Dermis blood vessel endothelial cell (primary cell): ENCODE measurements around the gene GLRX5. TPM values are rescaled to one million over a fixed set of nuclear protein-coding genes. Genes with fewer than 3 reads are reported as not detected.
A peak's percentile ranks its signal among the peaks of the same experiment; 100 is the strongest.

Source experiments
- DNase-seq: peaks from one replicate; pipeline ENCODE4 v3.0.0; 2010
- total RNA-seq: library from RNA; depleted of rRNA; stranded (reverse); fragments of >200 nt; gene quantifications from 2 replicates; pipeline ENCODE4 v1.2.3, GENCODE V29; 2014

The GLRX5 gene
- 50.2 and 56.9 TPM in 2 replicates for total RNA-seq

DNA sequence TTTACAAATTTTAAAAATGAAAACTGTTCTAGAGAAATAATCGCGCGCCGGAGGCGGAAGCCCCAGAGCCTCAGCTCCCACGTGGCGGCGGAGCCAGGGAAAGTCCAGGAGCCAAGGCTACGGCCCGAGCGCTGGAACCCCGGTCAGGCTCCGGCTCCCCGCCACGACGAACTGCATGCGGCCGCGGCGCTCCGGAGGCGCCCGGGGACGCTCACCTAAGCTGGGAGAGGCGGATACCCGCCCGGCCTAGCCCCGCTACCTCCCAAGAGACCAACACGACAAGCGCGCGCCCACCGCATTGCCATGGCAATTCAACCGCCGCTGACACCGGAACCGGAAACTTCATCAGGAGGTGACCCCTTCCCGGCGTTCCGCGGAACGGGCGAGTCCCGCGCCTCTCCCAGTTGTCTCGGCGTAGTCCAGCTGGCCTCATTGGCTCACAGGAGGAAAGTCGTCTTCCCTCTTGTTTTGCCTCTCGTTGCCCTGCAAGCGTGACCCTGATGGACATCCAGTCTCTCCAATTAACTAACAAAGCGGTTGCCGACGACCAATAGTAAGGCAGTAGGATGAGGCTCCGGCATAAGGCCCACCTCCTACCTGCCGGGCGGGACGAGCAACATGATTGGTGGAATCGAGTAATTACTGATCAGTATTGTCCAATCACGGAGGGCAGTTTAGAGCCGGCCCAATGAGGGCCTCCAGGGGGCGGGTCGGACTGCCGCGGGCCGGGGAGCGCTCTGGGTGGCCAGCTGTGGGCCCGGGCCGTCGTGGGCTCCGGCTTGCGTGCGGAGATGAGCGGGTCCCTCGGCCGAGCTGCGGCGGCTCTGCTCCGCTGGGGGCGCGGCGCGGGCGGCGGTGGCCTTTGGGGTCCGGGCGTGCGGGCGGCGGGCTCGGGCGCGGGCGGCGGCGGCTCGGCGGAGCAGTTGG lies at the start of gene GLRX5:
GLRX5 (plus strand) TSS at position 752 of the 927 bp plus-strand sequence; CDS start at position 792, 40 bp downstream.
- peak; percentile 100 for DNase-seq

- DNase-seq = no peak
Measured at GRCh38 chr14:95485222-95485819, 49.5 kb upstream of the GLRX5 start.

DNA sequence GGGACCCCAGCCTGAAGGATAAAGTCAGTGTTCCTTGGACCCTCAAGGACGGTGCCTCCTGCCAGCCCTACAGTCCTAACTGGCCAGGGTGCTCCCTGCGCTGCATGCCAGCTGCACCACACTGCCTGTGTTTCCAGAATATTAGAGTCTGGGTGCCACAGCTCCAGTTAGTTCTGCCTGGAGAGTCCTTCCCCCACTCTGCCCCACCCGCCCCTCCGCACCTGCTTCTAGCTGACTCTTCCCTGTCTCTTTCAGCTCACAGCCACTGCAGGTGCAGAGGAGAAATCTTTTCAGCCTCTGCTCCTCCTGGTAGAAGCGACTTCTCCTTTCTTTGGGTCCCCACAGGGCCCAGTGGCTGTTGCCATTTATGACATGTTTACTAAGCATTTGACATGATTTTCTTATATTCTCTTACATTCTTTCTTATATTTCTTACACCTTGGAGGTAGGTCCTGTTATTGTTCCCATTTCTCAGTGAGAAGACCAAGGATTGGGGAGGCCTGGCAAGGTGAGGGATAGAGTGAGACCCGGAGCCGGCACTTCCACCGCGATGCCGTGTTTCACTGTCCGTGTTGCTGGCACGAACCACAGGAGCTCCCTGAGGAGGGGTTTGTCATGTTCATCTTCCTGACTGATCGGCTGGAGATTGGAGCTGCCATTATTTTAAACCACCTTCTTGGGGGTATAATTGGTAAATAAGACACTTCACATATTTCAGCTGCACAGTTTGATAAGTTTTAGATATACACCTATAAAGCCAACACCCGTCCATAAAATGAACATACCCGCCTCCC lies 47.8 kb upstream of the GLRX5 start:
- no peak for DNase-seq

DNA sequence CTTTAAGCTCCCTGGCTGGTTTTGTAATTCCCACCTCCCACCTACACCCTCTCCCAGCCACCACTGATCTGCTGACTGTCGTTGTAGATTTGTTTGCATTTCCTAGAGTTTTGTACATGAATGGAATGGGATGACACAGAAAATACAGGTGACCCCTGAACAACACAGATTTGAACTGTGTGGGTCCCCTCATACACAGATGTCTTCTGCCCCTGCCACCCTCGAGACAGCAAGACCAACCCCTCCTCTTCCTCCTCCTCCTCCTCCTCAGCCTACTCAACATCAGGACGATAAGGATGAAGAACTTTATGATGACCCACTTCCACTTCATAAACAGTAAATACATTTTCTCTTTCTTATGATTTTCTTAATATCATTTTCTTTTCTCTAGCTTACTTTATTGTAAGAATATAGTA lies 47.2 kb upstream of the GLRX5 start:
- DNase-seq = no peak

DNA sequence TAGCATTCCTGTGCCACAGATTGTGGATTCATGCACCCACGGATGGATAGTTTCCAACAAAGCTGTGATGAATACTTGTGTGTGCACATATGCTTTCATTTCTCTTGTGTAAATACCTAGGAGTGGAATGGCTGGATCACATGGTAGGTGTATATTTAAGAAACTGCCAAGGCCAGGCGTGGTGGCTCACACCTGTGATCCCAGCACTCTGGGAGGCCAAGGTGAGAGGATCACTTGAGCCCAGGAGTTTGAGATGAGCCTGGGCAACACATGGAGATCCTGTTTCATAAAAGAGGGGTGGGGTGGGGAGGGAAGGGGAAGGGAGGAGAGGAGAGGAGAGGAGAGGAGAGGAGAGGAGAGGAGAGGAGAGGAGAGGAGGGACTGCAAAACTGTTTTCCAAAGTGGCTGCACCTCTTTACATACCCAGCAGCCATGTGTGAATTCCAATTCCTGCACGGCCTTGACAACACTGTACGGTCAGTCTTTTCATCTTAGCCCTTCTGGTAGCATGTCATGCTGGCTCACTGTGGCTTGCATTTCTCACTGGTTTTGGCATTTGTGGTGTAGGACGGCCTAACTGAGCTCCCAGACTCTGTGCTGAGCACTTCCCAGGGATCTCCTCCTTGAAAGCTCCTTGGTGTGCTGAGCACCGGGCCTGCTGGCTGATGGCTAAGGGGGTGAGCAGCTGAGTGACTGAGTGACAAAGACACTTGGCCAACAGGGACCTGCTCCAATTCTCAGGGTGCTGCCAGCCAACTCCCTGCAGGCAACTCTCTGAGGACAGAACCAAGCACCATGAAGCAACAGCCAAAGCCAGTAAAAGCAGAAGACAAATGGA lies 46.3 kb upstream of the GLRX5 start:
- no peak for DNase-seq

GRCh38 chr14:95489214-95490137 lies 45.4 kb upstream of the GLRX5 start:
- DNase-seq = no peak

GRCh38 chr14:95490138-95490509 lies 44.7 kb upstream of the GLRX5 start:
- no peak for DNase-seq

GRCh38 chr14:95490727-95491451 lies 44.0 kb upstream of the GLRX5 start:
- DNase-seq = no peak

DNA sequence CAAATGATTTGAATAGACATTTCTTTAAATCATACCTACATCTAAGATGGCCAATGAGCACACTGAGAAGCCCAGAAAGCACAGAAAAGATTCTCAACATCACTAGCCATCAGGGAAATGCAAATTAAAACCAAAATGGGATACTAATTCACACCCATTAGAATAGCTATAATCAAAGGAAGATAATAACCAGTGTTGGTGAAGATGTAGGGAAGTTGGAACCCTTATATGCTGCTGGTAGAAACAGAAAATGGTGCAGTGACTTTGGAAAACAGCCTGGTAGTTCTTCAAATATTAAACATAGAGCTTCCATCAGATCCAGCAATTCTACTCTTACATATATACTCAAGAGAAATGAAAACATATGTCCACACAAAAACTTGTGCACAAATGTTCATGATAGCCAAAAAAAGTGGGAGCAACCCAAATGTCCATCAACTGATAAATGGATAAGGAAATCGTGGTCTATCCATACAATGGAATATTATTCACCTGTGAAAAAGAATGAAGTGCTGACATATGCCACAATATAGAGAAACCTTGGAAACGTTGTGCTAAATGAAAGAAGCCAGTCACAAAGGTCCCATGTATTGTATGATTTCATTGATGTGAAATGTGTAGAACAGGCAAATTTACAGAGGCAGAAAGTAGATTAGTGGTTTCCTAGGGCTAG lies 42.8 kb upstream of the GLRX5 start:
- no peak for DNase-seq

- DNase-seq = no peak
Measured at GRCh38 chr14:95493503-95493902, 41.3 kb upstream of the GLRX5 start.

DNA sequence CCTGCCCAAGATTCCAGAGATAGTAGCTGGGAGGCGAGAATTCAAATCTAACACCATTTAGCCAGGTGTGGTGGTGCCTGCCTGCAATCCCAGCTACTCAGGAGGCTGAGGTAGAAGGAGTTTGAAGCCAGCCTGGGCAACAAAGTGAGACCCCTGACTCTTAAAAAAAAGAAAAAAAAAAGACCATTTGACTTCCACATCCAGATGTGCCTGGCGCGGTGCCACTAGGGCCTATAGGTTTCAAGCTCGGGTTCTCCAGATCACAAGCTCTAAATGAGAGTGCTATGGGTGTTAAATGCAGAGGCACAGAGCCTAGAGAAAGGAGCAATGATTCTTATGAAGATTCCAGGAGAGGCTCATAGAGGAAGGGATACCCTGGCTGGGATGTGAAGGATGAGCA lies 40.9 kb upstream of the GLRX5 start:
- no peak for DNase-seq

GRCh38 chr14:95494456-95494855 lies 40.4 kb upstream of the GLRX5 start:
- DNase-seq = no peak

GRCh38 chr14:95495076-95495475 lies 39.8 kb upstream of the GLRX5 start:
- DNase-seq = no peak

DNA sequence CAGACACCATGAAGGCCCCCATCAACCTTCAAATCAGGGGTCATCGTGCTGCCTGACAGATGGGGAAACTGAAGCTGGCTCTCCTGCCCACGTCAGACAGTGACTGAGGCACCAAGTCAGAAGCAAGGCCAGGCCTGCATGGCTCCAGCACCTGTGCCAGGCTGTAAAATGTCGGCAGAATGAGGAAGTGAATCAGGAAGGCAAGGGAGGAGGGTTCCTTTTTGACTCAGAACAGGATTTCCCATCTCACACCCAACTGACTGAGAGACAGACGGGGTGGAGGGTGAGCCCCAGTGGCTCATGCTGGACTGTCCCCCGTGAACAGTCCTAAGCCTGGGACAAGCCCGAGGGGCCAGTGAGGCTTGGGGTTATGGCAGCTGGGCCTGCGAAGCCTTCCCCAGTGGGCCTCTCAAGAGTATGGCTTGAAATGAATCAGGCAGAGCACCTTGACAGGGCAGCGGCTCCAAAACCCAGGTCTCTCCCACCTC lies 39.3 kb upstream of the GLRX5 start:
- DNase-seq = peak; percentile 60

DNA sequence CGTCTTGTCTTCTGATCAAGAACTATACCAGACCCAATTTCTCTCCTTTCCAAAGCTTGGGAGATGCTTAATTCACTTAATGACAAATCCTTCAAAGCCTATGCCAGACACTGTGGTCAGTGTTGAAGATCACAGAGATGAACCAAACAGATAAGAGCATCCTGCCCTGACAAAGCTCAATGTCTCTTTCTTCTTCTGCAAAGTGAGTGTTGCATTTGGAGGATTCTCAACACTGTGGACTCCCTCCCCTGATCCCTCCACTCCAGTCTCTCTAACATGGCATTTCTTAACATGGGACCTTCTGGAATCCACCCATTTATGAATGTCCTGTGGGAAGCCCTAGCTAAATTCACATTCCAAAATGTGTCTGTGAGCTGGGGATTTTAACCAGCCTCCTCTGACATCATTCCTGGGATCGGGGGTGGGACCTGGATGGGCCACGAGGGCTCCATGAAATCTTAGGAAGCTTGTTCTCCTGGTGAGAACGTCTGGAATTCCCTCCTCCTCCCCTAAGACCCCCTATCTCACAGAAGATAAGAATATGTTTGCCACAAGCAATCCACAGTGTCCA lies 38.7 kb upstream of the GLRX5 start:
- DNase-seq = no peak

DNA sequence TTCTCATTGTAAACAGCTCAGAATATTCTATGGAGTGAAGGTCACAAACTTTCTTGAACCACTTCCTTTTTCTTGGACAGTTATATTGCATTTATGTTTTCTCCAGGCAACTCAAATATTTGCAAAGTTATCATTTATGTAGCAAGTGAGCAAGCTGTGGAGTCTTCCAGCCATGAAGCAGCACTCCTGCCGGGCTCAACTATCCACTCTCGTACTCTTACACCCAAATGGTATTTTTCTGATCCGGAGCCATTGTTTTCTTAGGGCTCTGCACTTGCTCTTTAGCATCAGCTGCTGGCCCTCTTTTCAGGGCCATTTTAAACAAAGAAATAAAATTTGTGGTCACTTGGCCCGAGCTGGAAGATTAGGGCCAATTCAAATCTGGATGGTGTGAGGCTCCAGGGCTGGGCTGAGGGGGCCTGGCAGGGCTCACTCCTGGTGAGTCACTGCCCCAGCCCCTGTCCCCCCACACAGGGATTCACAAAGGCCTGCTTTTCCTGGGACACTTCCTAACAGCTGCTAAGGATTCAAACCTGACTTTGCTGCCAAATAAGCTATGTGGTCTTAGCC lies 38.1 kb upstream of the GLRX5 start:
- no peak for DNase-seq

DNA sequence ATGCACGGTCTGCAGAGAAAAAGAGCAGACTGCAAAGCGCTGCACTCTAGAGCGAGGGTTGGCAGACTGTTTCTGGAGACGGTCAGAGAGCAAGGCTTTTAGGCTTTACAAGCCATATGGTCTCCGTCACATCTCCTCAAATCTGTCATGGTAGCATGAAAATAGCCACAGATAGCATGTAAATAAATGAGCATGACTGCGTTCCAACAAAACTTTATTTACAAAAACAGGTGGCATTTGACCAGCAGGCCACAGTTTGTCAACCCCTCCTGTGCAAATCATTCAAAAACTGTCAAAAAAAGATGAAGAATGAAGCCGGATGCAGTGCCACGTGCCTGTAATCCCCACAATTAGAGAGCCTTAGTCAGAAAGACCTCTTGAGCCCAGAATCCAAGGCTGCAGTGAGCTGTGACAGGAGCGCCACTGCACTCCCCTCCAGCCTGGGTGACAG lies 37.3 kb upstream of the GLRX5 start:
- no peak for DNase-seq

- no peak for DNase-seq
Measured at GRCh38 chr14:95498622-95499353, 36.1 kb upstream of the GLRX5 start.
